GF-D8 (cell line): ENCODE data around the gene CYP8B1.
"Not testable (repeated sequence)": the region's sequence is repeated elsewhere in the genome, so short reads cannot be mapped to it uniquely, and the experiment has no call there.

Source experiments
- DNase-seq: peaks from one replicate; lab custom pipeline; 2025; lab: John Stamatoyannopoulos, UW

CYP8B1 gene

GRCh38 chr3:42884324-42884723, 8.6 kb upstream of the CYP8B1 start:
- DNase-seq: no peak

GRCh38 chr3:42883251-42883930, 7.7 kb upstream of the CYP8B1 start:
- DNase-seq: not testable (repeated sequence)

GRCh38 chr3:42880601-42881451, 5.1 kb upstream of the CYP8B1 start:
- DNase-seq: no peak

- DNase-seq: no peak
These were observed 4.5 kb upstream of the CYP8B1 start for GRCh38 chr3:42880183-42880582.

GRCh38 chr3:42877881-42878280, 2.2 kb upstream of the CYP8B1 start:
- no peak for DNase-seq

GRCh38 chr3:42876940-42877720, 1.5 kb upstream of the CYP8B1 start:
- no peak for DNase-seq

GRCh38 chr3:42876401-42876800, 722 bp upstream of the CYP8B1 start:
- no peak for DNase-seq

- no peak for DNase-seq
These were observed 930 bp downstream of the CYP8B1 start for GRCh38 chr3:42874749-42875148.

GRCh38 chr3:42873221-42873982, 2.3 kb downstream of the CYP8B1 start:
- DNase-seq: no peak

- no peak for DNase-seq
These were observed 3.0 kb downstream of the CYP8B1 start for GRCh38 chr3:42872718-42873117.

- no peak for DNase-seq
These were observed 4.0 kb downstream of the CYP8B1 start for GRCh38 chr3:42871592-42872196.

GRCh38 chr3:42868841-42869240, 6.8 kb downstream of the CYP8B1 start:
- DNase-seq: no peak

- DNase-seq: no peak
These were observed 8.5 kb downstream of the CYP8B1 start for GRCh38 chr3:42867138-42867537.

GRCh38 chr3:42865256-42865655, 10.4 kb downstream of the CYP8B1 start:
- no peak for DNase-seq

- no peak for DNase-seq
These were observed 11.2 kb downstream of the CYP8B1 start for GRCh38 chr3:42864321-42864950.

GRCh38 chr3:42856544-42856943, 19.1 kb downstream of the CYP8B1 start:
- no peak for DNase-seq

GRCh38 chr3:42855547-42856380, 19.9 kb downstream of the CYP8B1 start:
- DNase-seq: no peak

- no peak for DNase-seq
These were observed 20.5 kb downstream of the CYP8B1 start for GRCh38 chr3:42855219-42855546.

- DNase-seq: no peak
These were observed 21.9 kb downstream of the CYP8B1 start for GRCh38 chr3:42853739-42854302.

- no peak for DNase-seq
These were observed 22.6 kb downstream of the CYP8B1 start for GRCh38 chr3:42853056-42853455.
